ENCODE results near the gene LTK. TPM values are rescaled to one million over a fixed set of nuclear protein-coding genes. Genes with fewer than 3 reads are reported as not detected.

The LTK gene
- total RNA-seq, 1 donor from 2014 or later, result 0.12 TPM

- ATAC-seq, result no peak
Observed at GRCh38 chr15:41498657-41499056, 15.0 kb downstream of the LTK start.

- ATAC-seq, result no peak
Observed at GRCh38 chr15:41495736-41496599, 17.7 kb downstream of the LTK start.

GRCh38 chr15:41494922-41495735, 18.5 kb downstream of the LTK start:
- ATAC-seq, result peak; percentile 2

DNA sequence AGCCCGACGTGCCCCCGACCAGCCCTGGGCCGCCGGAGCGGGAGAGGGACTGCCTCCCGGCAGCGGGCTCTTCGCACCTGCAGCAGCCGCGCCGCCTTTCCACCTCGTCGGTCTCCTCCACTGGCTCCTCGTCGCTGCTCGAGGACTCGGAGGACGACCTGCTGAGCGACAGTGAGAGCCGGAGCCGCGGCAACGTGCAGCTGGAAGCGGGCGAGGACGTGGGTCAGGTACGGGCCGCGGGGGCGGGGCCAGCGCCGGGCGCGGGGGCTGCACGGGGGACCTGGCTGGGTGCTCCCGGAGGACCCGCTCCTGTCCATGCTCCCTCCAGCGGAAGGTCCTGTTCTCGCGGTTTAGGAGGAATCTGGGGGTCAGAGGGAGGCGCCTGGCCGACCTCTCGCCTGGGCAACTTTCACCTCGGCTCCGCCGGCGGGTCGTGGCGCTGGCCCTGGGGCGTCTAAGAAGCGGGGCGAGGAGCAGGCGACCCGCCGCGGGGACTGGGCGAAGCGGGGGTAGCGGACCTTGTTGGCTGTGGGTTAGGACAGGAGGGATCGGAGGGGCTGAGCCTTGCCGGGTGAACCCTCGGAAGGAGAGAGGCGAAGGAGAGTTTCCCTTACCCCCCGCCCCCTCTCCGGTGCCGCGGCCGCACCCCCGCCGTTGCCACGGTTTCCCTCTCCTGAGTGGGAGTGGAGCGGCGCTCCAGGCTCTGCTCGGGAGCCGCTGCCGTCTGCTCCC, 19.3 kb downstream of the LTK start:
- ATAC-seq, result peak; percentile 10

DNA sequence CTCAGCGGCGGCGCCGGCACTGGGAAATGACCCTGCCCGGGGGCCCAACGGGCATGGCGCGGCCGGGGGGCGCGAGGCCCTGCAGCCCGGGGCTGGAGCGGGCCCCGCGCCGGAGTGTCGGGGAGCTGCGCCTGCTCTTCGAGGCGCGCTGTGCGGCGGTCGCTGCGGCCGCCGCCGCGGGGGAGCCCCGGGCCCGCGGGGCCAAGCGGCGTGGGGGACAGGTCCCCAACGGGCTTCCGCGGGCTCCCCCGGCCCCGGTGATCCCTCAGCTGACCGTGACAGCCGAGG, 19.8 kb downstream of the LTK start:
- no peak for ATAC-seq

- peak; percentile 35 for ATAC-seq
Observed at GRCh38 chr15:41493205-41493901, 20.3 kb downstream of the LTK start, which contains the start of gene ITPKA. Gene ITPKA, plus strand, starts transcription at chr15:41493874. Its CDS starts 54 bp downstream, at chr15:41493928.

GRCh38 chr15:41492597-41493204, 20.9 kb downstream of the LTK start:
- no peak for ATAC-seq

- ATAC-seq, result no peak
Observed at GRCh38 chr15:41491889-41492288, 21.7 kb downstream of the LTK start.

DNA sequence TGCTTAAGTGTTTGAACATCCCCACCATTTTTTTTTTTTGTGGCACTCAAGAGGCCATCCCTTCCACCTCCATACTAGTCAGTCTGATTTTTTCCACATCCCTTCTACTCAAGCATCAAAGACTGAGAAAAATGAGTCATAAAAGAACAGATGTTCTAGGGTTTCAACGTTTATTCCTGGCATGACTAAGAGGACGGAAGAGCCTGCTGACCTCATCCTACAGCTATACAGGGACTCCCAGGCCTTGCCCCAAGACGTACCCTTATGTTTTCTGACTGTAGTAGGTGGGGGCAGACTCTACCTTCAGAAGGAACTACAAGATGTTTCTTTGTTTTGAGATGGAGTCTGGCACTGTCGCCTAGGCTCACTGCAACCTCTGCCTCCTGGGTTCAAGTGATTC, 23.3 kb downstream of the LTK start:
- ATAC-seq, result peak; percentile 64

- no peak for ATAC-seq
Observed at GRCh38 chr15:41489641-41490040, 24.0 kb downstream of the LTK start.

GRCh38 chr15:41487802-41488201, 25.8 kb downstream of the LTK start:
- peak; percentile 14 for ATAC-seq

DNA sequence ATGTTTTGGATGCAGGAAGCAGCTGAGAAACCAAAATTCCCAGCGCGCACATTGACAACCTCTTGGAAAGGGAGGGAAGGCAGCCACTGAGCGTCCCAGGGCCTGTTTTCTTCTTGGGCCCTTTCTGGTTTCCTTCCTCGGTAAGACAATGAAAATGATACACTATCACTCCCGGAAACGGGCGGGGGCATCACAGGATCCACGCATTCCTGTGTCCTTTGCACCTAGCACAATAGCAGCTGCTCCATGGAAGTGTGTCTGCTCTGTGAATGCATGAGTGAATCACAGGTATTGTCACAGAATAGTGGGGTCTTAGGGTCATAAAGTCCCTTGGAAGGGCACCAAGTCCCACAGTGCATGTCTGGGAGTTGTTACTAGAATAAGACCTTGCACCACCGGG, 26.2 kb downstream of the LTK start:
- ATAC-seq, result no peak

GRCh38 chr15:41486286-41486685, 27.3 kb downstream of the LTK start:
- no peak for ATAC-seq

GRCh38 chr15:41484937-41485625, 28.5 kb downstream of the LTK start:
- peak; percentile 10 for ATAC-seq

DNA sequence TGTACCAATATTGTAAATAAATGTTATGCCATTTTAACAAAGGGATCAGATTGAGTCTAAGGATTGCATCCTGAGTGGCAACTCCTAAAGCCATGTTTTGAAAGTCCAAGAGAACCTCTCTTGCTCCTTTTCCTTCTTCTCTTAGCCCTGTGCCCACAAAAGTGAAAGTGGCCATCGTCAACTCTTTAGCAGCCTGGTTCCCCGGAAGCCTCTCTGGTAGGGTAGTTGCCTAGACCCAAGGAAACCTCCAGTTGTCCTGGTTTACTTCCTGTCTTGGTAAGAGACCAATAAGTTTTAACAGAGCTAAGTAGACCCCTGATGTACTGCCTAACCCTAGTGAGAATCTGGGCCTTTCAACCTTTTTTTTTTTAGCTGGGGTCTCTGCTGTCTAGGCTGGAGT, 30.1 kb downstream of the LTK start:
- no peak for ATAC-seq

DNA sequence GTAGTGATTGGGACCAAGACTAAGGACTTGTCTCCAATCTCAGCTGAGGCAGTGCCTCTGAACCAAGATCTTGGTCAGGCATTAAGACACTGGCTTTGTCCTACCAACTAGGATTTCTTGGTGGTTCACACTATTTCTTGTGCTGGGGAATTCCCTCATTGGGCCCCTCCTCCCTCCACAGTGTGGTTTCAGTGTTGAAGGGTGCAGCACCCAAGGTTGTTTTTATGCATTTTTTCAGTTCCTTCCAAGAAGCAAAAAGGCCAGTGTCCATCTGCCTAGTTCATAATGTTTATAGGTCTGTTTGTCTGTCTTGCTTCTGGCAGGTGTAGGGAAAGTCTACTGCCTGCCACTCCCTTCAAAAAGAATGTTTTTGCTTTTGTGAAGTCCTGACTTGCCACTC, 30.5 kb downstream of the LTK start:
- no peak for ATAC-seq

DNA sequence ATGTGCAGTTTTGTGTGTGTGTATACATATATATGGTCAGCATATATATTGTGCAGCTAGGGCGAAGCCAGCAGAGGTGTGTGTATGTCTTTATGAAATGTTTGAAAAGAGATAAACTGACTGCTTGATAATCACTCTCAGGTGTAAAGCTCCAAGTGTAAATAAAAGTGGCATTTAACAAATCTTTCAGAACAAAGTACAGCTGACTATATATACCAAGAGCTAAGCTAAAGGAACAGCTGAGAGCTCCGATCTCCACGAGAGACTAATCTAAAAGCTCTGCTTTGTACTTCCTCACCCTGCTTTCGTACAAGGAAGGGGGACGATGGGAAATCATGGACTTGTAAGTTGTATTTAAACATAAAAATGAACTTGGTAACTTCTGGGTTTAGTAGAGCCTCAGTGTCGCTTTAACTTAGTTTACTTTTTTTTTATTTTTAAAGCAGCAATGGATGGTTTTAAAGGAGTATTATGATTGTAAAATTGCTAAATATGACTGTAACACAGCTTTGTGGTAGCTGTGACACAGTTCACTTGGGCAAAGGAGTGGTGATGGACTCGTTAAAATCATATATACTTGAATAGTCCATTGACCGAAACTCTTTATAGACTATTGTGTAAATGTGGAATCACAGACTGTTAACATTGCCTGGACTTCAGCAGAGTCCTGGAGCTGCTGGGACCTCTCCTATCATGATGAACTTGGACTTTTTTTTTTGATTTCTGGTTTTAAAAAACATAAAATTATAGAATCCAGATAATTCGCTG, 31.3 kb downstream of the LTK start:
- ATAC-seq, result no peak

DNA sequence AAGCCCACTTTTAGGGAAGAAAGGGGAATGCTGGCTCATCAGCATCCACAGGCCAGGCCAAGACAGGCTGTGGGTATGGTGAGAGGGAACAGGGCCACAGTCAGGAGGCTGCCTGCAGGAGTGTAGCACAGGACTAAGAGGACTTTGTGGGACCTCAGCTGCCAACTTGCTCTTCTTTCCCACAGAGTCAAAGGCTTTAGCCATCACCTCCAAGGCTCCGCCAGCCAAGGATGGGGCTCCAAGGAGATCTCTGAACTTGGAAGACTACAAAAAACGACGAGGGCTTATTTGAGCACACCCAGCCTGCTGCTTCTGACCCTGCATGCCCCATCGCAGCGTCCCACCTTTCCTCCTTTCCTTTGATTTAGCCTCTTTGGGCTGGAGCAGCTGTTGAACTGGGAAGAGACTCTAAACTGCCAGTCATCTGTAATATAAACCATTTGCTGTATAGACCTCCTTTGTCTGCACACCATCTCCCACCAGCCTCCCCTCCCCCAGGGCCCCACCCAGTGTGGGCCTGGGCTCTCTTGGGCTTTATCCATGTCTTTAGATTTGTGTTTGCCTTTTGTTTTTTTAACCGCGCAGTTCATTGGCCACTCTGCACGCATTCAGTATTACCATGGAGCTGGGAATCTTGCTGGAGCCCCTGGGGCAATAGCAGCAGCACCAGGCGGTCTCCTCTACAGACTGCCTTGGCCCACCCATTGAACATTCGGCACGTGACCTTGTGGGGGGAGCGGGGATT, 33.1 kb downstream of the LTK start:
- ATAC-seq, result no peak

GRCh38 chr15:41476416-41477048, 37.1 kb downstream of the LTK start:
- ATAC-seq, result no peak
